HCEC 1CT (cell line): ENCODE measurements around the gene CYBA.

Experiments used
- DNase-seq: peaks from one replicate; pipeline ENCODE4 v3.0.0-alpha.2; 2017

Gene CYBA

GRCh38 chr16:88659160-88659559 lies 8.3 kb upstream of the CYBA start:
- DNase-seq: no peak

GRCh38 chr16:88658714-88659113 lies 7.9 kb upstream of the CYBA start:
- no peak for DNase-seq

GRCh38 chr16:88657371-88657770 lies 6.5 kb upstream of the CYBA start:
- no peak for DNase-seq

GRCh38 chr16:88656291-88656980 lies 5.6 kb upstream of the CYBA start:
- DNase-seq: no peak

- DNase-seq: no peak
These were observed 5.0 kb upstream of the CYBA start for GRCh38 chr16:88655733-88656281.

- DNase-seq: no peak
These were observed 4.3 kb upstream of the CYBA start for GRCh38 chr16:88655053-88655732.

GRCh38 chr16:88654363-88655052 lies 3.7 kb upstream of the CYBA start:
- no peak for DNase-seq

- DNase-seq: no peak
These were observed 2.9 kb upstream of the CYBA start for GRCh38 chr16:88653596-88654362.

GRCh38 chr16:88653101-88653500 lies 2.2 kb upstream of the CYBA start:
- DNase-seq: no peak

- DNase-seq: no peak
These were observed 1.9 kb upstream of the CYBA start for GRCh38 chr16:88652762-88653063.

GRCh38 chr16:88651989-88652761 lies 1.3 kb upstream of the CYBA start:
- DNase-seq: no peak

- no peak for DNase-seq
These were observed 579 bp upstream of the CYBA start for GRCh38 chr16:88651276-88651988.

- no peak for DNase-seq
These were observed 717 bp downstream of the CYBA start for GRCh38 chr16:88649924-88650748.

GRCh38 chr16:88649195-88649923 lies 1.5 kb downstream of the CYBA start:
- no peak for DNase-seq

- DNase-seq: no peak
These were observed 3.4 kb downstream of the CYBA start for GRCh38 chr16:88647178-88648070.

GRCh38 chr16:88646345-88647034 lies 4.4 kb downstream of the CYBA start:
- DNase-seq: no peak

- no peak for DNase-seq
These were observed 4.9 kb downstream of the CYBA start for GRCh38 chr16:88645941-88646340.

GRCh38 chr16:88645455-88645854 lies 5.4 kb downstream of the CYBA start:
- DNase-seq: no peak

GRCh38 chr16:88643644-88643932 lies 7.3 kb downstream of the CYBA start:
- no peak for DNase-seq
